Spinal cord (tissue), 10 donors: ENCODE measurements around the gene MAML2. TPM values are rescaled to one million over a fixed set of nuclear protein-coding genes. Genes with fewer than 3 reads are reported as not detected.

Experiments
- DNase-seq, 6 donors: peaks; one replicate each; pipeline versions ENCODE4 v3.0.0 to v3.0.0-alpha.2; 2013 to 2015; ENCODE audit warnings: low spot score in 6 of 6, low read depth in 4 of 6
- H3K27ac ChIP-seq: one replicate; pipeline ENCODE4 v1.5.1; 2013; ENCODE audit warnings: low read depth, low read length, control low read depth
- H3K27me3 ChIP-seq: one replicate; pipeline ENCODE4 v1.6.1; 2013; ENCODE audit warnings: low read length; ENCODE audit not compliant: control insufficient read depth, insufficient read depth
- H3K36me3 ChIP-seq: one replicate; pipeline ENCODE4 v1.6.1; 2013; ENCODE audit warnings: low read length; ENCODE audit not compliant: control insufficient read depth, insufficient read depth
- H3K4me1 ChIP-seq: one replicate; pipeline ENCODE4 v1.6.1; 2013; ENCODE audit warnings: low read length; ENCODE audit not compliant: control insufficient read depth, insufficient read depth
- H3K4me3 ChIP-seq: one replicate; pipeline ENCODE4 v1.5.1; 2013; ENCODE audit warnings: low read depth, low read length, control low read depth
- H3K9me3 ChIP-seq: one replicate; pipeline ENCODE4 v1.6.1; 2013; ENCODE audit warnings: low read length; ENCODE audit not compliant: control insufficient read depth, insufficient read depth
- WGBS: methylation state at CpG from one replicate; pipeline ENCODE4 v1.1.5; 2013; ENCODE audit warnings: missing lambda C conversion rate; ENCODE audit not compliant: insufficient coverage; 5-methylcytosine and 5-hydroxymethylcytosine counted together
- polyA plus RNA-seq, 2 donors: library from polyadenylated mRNA; unstranded; fragments of 120-200 nt; gene quantifications; one replicate each; pipeline ENCODE4 v1.2.1, GENCODE V29; 2013; ENCODE audit not compliant: insufficient read length in 2 of 2
- total RNA-seq, 2 donors: library from RNA; depleted of rRNA in 1 of 2; stranded (reverse); fragments of 120-200 nt in 1 of 2; fragments of >200 nt in 1 of 2; gene quantifications; one replicate each; pipeline versions ENCODE4 v1.2.3 to v1.2.4, GENCODE V29; 2013 to 2014
- donor health status: healthy.

MAML2 gene
- total and polyA plus RNA-seq, 4 donors: 16.7 to 25.5 (median 18.7) TPM

DNA sequence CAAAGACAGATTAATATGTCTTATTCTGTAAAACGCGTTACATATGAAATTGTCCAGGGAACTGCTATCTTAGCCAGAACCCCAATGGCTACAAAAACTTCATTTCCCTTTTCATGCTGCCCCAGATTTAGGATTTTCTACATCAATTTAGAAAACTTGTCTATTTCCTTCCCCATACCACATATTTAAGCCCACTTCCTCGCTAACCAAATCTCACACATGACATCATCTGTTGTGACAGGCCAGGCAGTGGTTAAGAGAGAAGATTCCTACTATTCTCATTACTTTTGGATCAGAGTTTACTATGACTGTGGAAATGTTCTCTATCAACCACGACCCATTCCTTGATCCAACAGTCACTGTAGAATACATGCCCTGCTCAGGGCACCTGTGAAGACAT lies 30.8 kb upstream of the MAML2 start:
- Histone ChIP-seq H3K27me3 (no peaks in the 10 kb centered on the region), H3K36me3 (no peaks in the 10 kb centered on the region), H3K4me3 (no peak overlapping the region), H3K9me3 (no peaks in the 10 kb centered on the region), H3K27ac (no peak overlapping the region), H3K4me1 (no peaks in the 10 kb centered on the region)
- WGBS: 94% methylated on average over 2 of the region's 4 CpGs
- no peak for DNase-seq

DNA sequence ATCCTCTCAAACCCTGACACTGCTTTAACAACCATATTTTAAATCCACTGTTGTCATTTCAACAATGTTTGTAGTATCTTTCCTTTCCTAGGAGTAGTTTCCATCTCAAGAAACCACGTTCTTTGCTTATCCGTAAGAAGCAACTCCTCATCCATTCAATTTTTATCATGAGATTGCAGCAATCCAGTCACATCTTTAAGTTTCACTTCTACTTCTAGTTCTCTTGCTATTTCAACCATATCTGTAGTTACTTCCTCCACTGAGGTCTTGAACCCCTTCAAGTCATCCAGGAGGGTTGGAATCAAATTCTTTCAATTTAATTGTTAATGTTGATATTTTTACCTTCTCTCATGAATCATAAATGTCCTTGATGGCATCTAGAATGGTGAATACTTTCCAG lies 24.3 kb upstream of the MAML2 start:
- no peaks in the 10 kb centered on the region for H3K27me3 ChIP-seq
- H3K4me3 ChIP-seq: no peak overlapping the region
- 100% methylated on average over 2 of the region's 2 CpGs for WGBS
- DNase-seq: no peak
- H3K9me3 ChIP-seq: no peaks in the 10 kb centered on the region
- H3K36me3 ChIP-seq: peaks cover 10% of the 10 kb centered on the region
- no peak overlapping the region for H3K27ac ChIP-seq
- H3K4me1 ChIP-seq: no peaks in the 10 kb centered on the region

- WGBS: no CpG with 5 or more reads among the region's 1 CpG
- peaks cover 10% of the 10 kb centered on the region for H3K36me3 ChIP-seq
- no peak overlapping the region for H3K27ac ChIP-seq
Measured at GRCh38 chr11:96366024-96366423, 23.0 kb upstream of the MAML2 start.

GRCh38 chr11:96365493-96365892 lies 22.5 kb upstream of the MAML2 start:
- Histone ChIP-seq H3K4me1 (no peaks in the 10 kb centered on the region), H3K27ac (no peak overlapping the region), H3K4me3 (no peak overlapping the region), H3K36me3 (peaks cover 10% of the 10 kb centered on the region), H3K9me3 (no peaks in the 10 kb centered on the region), H3K27me3 (no peaks in the 10 kb centered on the region)
- no peak for DNase-seq
- no CpG with 5 or more reads among the region's 1 CpG for WGBS

More at GRCh38 chr11:96366024-96366423, 23.0 kb upstream of the MAML2 start:
- no peak for DNase-seq
- H3K4me1 ChIP-seq: no peaks in the 10 kb centered on the region
- H3K9me3 ChIP-seq: no peaks in the 10 kb centered on the region
- H3K4me3 ChIP-seq: no peak overlapping the region
- no peaks in the 10 kb centered on the region for H3K27me3 ChIP-seq

GRCh38 chr11:96361778-96362177 lies 18.8 kb upstream of the MAML2 start:
- no peaks in the 10 kb centered on the region for H3K27me3 ChIP-seq
- DNase-seq: no peak
- H3K27ac ChIP-seq: no peak overlapping the region
- 78% methylated on average over 1 of the region's 2 CpGs for WGBS
- H3K9me3 ChIP-seq: no peaks in the 10 kb centered on the region
- no peak overlapping the region for H3K4me3 ChIP-seq
- H3K36me3 ChIP-seq: peaks cover 3% of the 10 kb centered on the region
- H3K4me1 ChIP-seq: no peaks in the 10 kb centered on the region

- Histone ChIP-seq H3K36me3 (peaks cover 3% of the 10 kb centered on the region), H3K4me1 (no peaks in the 10 kb centered on the region), H3K4me3 (no peak overlapping the region), H3K9me3 (no peaks in the 10 kb centered on the region), H3K27ac (no peak overlapping the region), H3K27me3 (no peaks in the 10 kb centered on the region)
- no CpG with 5 or more reads among the region's 3 CpGs for WGBS
- DNase-seq: no peak
Measured at GRCh38 chr11:96358321-96358720, 15.3 kb upstream of the MAML2 start.

DNA sequence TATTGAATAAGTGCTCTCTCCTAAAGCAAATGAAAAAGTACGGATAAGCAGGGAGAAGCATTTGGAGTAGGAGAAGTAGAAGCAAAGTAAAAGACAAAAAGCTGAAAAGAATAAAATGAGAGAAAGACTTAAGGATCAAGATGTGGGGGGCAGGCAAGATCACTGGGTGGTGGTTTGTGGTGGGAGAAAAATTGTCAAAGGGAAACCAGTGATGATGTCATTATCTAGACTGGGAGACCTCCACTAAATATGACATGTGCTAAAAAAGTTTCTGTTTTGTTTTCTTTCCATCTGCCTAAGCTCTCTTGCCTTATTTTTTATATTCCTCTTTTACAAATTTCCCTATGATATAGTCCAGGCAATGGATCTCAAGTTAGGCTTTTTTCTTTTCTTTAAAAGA lies 14.8 kb upstream of the MAML2 start:
- no peak overlapping the region for H3K27ac ChIP-seq
- WGBS: 89% methylated on average over 1 of the region's 1 CpG
- no peak for DNase-seq

GRCh38 chr11:96356848-96357247 lies 13.9 kb upstream of the MAML2 start:
- no peak overlapping the region for H3K4me3 ChIP-seq
- no peaks in the 10 kb centered on the region for H3K9me3 ChIP-seq
- no peak overlapping the region for H3K27ac ChIP-seq
- DNase-seq: peak in 1 of 6 donors; percentile 12
- H3K27me3 ChIP-seq: no peaks in the 10 kb centered on the region
- H3K4me1 ChIP-seq: no peaks in the 10 kb centered on the region
- H3K36me3 ChIP-seq: peaks cover 3% of the 10 kb centered on the region
- 62% methylated on average over 3 of the region's 4 CpGs for WGBS

More for the DNA sequence above, 14.8 kb upstream of the MAML2 start:
- Histone ChIP-seq H3K4me1 (no peaks in the 10 kb centered on the region), H3K9me3 (no peaks in the 10 kb centered on the region), H3K36me3 (peaks cover 3% of the 10 kb centered on the region), H3K4me3 (no peak overlapping the region), H3K27me3 (no peaks in the 10 kb centered on the region)

GRCh38 chr11:96342014-96342960 lies 708 bp downstream of the MAML2 start:
- Histone ChIP-seq H3K4me1 (peaks cover 30% of the 10 kb centered on the region), H3K4me3 (peak overlapping the region; percentile 85), H3K27ac (peak overlapping the region; percentile 94), H3K9me3 (no peaks in the 10 kb centered on the region), H3K36me3 (peaks cover 5% of the 10 kb centered on the region), H3K27me3 (no peaks in the 10 kb centered on the region)
- WGBS: 0% methylated on average over 8 of the region's 13 CpGs
- peak in 1 of 6 donors; percentile 71 for DNase-seq
